ENCODE results near the gene INVS. TPM values are rescaled to one million over a fixed set of nuclear protein-coding genes. Genes with fewer than 3 reads are reported as not detected.

Gene INVS
- total RNA-seq, 1 donor from 2014 or later = 34.0 TPM

- Mint-ChIP-seq H3K27ac (peak overlapping the region; percentile 97), H3K4me1 (peaks cover 50% of the 10 kb centered on the region), H3K36me3 (ENCODE audit: low read depth) (peaks cover 9% of the 10 kb centered on the region), H3K9me3 (no peaks in the 10 kb centered on the region), H3K4me3 (peak overlapping the region; percentile 100), H3K27me3 (no peaks in the 10 kb centered on the region)
- POLR2A ChIA-PET = interaction anchor here (1.6 kb wide), 1 partner anchor 14 kb away, joined by 8 read pairs; no protein-coding TSS in a partner anchor
- intact Hi-C loops (cut with micrococcal nuclease) = loop anchor here (2.0 to 5.0 kb wide), 6 partner anchors 191 to 1301 kb away; partner anchors contain the start of genes MRPL50, SEC61B, STX17 and TEX10
- CTCF ChIA-PET = no interaction called here
- DNase-seq (peak; percentile 32), ATAC-seq (ENCODE audit: low read depth) (no peak)
- TF ChIP-seq CTCF (IDR thresholded peaks at IDR 0.05) = no peak
Measured at GRCh38 chr9:100098046-100098886, 777 bp upstream of the INVS start.

- peak overlapping the region; percentile 100 for H3K4me3 Mint-ChIP-seq
- H3K27ac Mint-ChIP-seq = peak overlapping the region; percentile 97
- CTCF ChIA-PET = no interaction called here
- ATAC-seq (ENCODE audit: low read depth) (no peak), DNase-seq (no peak)
- no peaks in the 10 kb centered on the region for H3K27me3 Mint-ChIP-seq
- POLR2A ChIA-PET = interaction anchor here (0.9 kb wide), 1 partner anchor 20 kb away, joined by 3 read pairs; no protein-coding TSS in a partner anchor
- H3K4me1 Mint-ChIP-seq = peaks cover 41% of the 10 kb centered on the region
- intact Hi-C loops (cut with micrococcal nuclease) = loop anchor here (1.0 to 5.0 kb wide), 11 partner anchors 15 to 1299 kb away; partner anchors contain the start of genes MRPL50, SEC61B, STX17 and TEX10
- no peak for TF ChIP-seq CTCF (IDR thresholded peaks at IDR 0.05)
- H3K36me3 Mint-ChIP-seq (ENCODE audit: low read depth) = peaks cover 15% of the 10 kb centered on the region
- no peaks in the 10 kb centered on the region for H3K9me3 Mint-ChIP-seq
Measured at GRCh38 chr9:100099722-100100042, 639 bp downstream of the INVS start.

GRCh38 chr9:100100146-100100667 is 1.2 kb downstream of the INVS start:
- ChIA-PET CTCF (no interaction called here), POLR2A (no interaction called here)
- DNase-seq (no peak), ATAC-seq (ENCODE audit: low read depth) (no peak)
- intact Hi-C loops (cut with micrococcal nuclease) = no loop called here
- Mint-ChIP-seq H3K9me3 (no peaks in the 10 kb centered on the region), H3K27ac (peak overlapping the region; percentile 97), H3K36me3 (ENCODE audit: low read depth) (peaks cover 17% of the 10 kb centered on the region), H3K27me3 (no peaks in the 10 kb centered on the region), H3K4me1 (peaks cover 37% of the 10 kb centered on the region), H3K4me3 (peak overlapping the region; percentile 100)
- no peak for TF ChIP-seq CTCF (IDR thresholded peaks at IDR 0.05)

- H3K4me3 Mint-ChIP-seq = no peak overlapping the region
- H3K9me3 Mint-ChIP-seq = no peaks in the 10 kb centered on the region
- peaks cover 25% of the 10 kb centered on the region for H3K4me1 Mint-ChIP-seq
- H3K27ac Mint-ChIP-seq = no peak overlapping the region
- ATAC-seq (ENCODE audit: low read depth) (no peak), DNase-seq (no peak)
- peaks cover 17% of the 10 kb centered on the region for H3K36me3 Mint-ChIP-seq (ENCODE audit: low read depth)
- POLR2A ChIA-PET = no interaction called here
- CTCF ChIA-PET = interaction anchor here (0.7 kb wide), 1 partner anchor 119 kb away, joined by 4 read pairs; no protein-coding TSS in a partner anchor
- H3K27me3 Mint-ChIP-seq = no peaks in the 10 kb centered on the region
- intact Hi-C loops (cut with micrococcal nuclease) = no loop called here
- no peak for TF ChIP-seq CTCF (IDR thresholded peaks at IDR 0.05)
Measured at GRCh38 chr9:100101608-100102007, 2.6 kb downstream of the INVS start.

GRCh38 chr9:100104314-100104713 is 5.3 kb downstream of the INVS start:
- peaks cover 16% of the 10 kb centered on the region for H3K36me3 Mint-ChIP-seq (ENCODE audit: low read depth)
- no peak for TF ChIP-seq CTCF (IDR thresholded peaks at IDR 0.05)
- no peaks in the 10 kb centered on the region for H3K9me3 Mint-ChIP-seq
- no peak for ATAC-seq (ENCODE audit: low read depth)
- H3K27ac Mint-ChIP-seq = no peak overlapping the region
- DNase-seq = no peak
- ChIA-PET POLR2A (no interaction called here), CTCF (interaction anchor here (0.7 kb wide), 1 partner anchor 113 kb away, joined by 3 read pairs; no protein-coding TSS in a partner anchor)
- no peak overlapping the region for H3K4me3 Mint-ChIP-seq
- intact Hi-C loops (cut with micrococcal nuclease) = no loop called here
- peaks cover 10% of the 10 kb centered on the region for H3K4me1 Mint-ChIP-seq
- no peaks in the 10 kb centered on the region for H3K27me3 Mint-ChIP-seq
